ENCODE data around the gene NRP2.

DNA sequence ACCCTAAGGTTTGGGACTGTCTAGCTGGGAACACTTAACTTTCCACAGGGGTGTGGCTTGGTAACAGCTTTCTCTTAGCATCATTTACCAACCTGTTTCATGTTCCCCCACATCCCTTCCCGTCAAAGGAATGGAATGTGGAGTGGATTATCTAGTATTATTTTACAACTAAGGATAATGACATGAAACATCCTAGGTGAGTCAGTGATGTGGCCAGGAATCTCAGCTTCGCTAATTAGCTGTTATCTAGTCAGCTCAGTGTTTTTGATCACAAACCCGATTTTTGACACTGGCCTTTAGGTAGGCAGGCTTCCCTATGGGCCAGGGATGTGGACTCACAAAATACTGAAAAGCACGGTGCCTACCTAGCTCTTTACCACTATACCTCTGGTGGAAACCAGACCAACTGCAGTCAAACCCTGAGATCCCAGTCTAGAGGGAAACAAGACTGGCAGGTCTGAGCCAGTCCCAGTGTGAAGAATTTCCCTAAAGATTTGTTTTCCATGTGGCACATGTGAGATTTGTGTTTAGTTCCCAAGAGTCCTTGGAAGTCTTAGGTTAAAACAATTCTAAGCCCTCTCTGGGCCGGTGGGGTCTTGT lies 2.8 kb upstream of the NRP2 start:
- TF ChIP-seq, protein P1, sequence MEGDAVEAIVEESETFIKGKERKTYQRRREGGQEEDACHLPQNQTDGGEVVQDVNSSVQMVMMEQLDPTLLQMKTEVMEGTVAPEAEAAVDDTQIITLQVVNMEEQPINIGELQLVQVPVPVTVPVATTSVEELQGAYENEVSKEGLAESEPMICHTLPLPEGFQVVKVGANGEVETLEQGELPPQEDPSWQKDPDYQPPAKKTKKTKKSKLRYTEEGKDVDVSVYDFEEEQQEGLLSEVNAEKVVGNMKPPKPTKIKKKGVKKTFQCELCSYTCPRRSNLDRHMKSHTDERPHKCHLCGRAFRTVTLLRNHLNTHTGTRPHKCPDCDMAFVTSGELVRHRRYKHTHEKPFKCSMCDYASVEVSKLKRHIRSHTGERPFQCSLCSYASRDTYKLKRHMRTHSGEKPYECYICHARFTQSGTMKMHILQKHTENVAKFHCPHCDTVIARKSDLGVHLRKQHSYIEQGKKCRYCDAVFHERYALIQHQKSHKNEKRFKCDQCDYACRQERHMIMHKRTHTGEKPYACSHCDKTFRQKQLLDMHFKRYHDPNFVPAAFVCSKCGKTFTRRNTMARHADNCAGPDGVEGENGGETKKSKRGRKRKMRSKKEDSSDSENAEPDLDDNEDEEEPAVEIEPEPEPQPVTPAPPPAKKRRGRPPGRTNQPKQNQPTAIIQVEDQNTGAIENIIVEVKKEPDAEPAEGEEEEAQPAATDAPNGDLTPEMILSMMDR (IDR thresholded peaks at IDR 0.05 in 4 of 5, conservative IDR thresholded peaks at IDR 0.05 in 1 of 5) = no peak
- TF ChIP-seq POLR2A (IDR thresholded peaks at IDR 0.05) = no peak

All from gastrocnemius medialis (tissue), 4 donors.